ENCODE results near the gene PRAMEF1. TPM values are rescaled to one million over a fixed set of nuclear protein-coding genes. Genes with fewer than 3 reads are reported as not detected.
A peak's percentile ranks its signal among the peaks of the same experiment; 100 is the strongest.

Gene PRAMEF1
- total and polyA plus RNA-seq, 2 of the 13 experiments (the other 11 are each of a cell fraction or from before 2014, with no cell fraction given) = not detected

DNA sequence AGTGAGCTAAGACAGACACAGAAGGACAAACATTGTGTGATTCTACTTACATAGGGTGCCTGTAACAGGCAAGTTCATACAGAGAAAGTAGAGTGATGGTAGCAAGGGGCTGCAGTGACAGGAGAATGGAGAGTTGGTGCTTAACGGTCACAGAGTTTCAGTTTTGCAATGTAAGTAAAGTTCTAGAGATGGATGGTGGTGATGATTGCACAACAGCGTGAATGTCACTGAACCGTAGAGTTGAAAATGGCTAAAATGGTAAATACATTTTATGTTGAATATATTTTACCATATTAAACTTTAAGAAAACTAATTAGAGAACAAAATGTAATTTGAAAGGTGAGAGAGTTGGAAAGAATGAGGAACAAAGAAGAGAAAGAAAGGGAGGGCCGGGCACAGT, 36.5 kb upstream of the PRAMEF1 start:
- H3K27me3 ChIP-seq (ENCODE audit: control insufficient read depth in 1 of 2, insufficient read depth in 2 of 2, low read length in 2 of 2) = peaks cover 0 to 35% of the 10 kb centered on the region in 2 experiments; a peak in 2 of 5 replicates
- H3K4me3 ChIP-seq (replicated peaks in 1 of 3; ENCODE audit: insufficient read depth in 1 of 3, low read depth in 2 of 3, low read length in 3 of 3) = no peak overlapping the region
- no peak overlapping the region for H2AFZ ChIP-seq (ENCODE audit: low read length)
- H3K4me1 ChIP-seq (ENCODE audit: insufficient read depth, low read length) = no peaks in the 10 kb centered on the region
- ATAC-seq = no peak
- no TSS peak for BruUV-seq (replicated peaks)
- no peak for DNase-seq (ENCODE audit: low spot score)
- no peak for FAIRE-seq
- POLR2A ChIA-PET = no interaction called here
- peak; percentile 58; the same call in 1 of the 2 replicates for TF ChIP-seq CEBPB (IDR thresholded peaks at IDR 0.05; ENCODE audit: borderline replicate concordance, low read depth, low read length)
- TF ChIP-seq, protein P1, sequence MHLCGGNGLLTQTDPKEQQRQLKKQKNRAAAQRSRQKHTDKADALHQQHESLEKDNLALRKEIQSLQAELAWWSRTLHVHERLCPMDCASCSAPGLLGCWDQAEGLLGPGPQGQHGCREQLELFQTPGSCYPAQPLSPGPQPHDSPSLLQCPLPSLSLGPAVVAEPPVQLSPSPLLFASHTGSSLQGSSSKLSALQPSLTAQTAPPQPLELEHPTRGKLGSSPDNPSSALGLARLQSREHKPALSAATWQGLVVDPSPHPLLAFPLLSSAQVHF (CRISPR knock-in tag; IDR thresholded peaks at IDR 0.05) = no peak
- H4K20me1 ChIP-seq (ENCODE audit: insufficient read depth, low read length) = no peaks in the 10 kb centered on the region
- in situ Hi-C loops (cut with HindIII; ENCODE audit: extremely low pct_ligation_motif_present, low pct_unique_long_range_greater_than_20kb) (no loop called here), intact Hi-C loops (cut with micrococcal nuclease; ENCODE audit: unreplicated experiment) (no loop called here)
- H3K36me3 ChIP-seq (replicated peaks in 1 of 2; ENCODE audit: control insufficient read depth in 1 of 2, insufficient read depth in 2 of 2, low read length in 2 of 2) = no peaks in the 10 kb centered on the region
- no peaks in the 10 kb centered on the region for H3K79me2 ChIP-seq (ENCODE audit: insufficient read depth, low read length)
- no peaks in the 10 kb centered on the region for H3K9me3 ChIP-seq (ENCODE audit: low read length)
- WGBS (ENCODE audit: low lambda C conversion rate) = 6% methylated on average over 4 of the region's 4 CpGs
- CTCF ChIA-PET (ENCODE audit: low intra/inter-chr PET ratio, low total read pairs) = no interaction called here
- H3K4me2 ChIP-seq (ENCODE audit: low read depth, low read length) = no peak overlapping the region
- H3K27ac ChIP-seq (ENCODE audit: extremely low read length, insufficient read depth, low read length) = no peak overlapping the region
- no peak overlapping the region for H3K9ac ChIP-seq (ENCODE audit: insufficient read depth, low read depth, low read length)

DNA sequence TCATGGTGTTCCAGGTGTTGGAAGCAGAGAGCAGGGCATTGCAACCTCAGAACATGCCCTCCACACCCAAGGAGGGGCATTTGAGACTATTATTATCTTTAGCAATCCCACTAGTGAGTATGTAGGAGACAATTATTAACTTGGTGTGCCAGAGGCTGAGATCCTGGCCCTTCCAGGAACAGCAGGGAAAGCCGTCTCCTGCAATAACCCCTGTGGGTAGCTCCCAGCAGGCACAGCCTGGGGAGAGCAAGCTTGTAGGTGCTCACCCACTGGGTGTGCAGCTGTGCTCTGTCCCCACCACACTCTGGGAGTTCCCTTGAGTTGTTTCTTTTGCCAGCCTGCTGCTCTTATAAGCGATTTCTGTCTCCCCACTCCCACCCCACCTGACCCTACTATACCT, 34.9 kb upstream of the PRAMEF1 start:
- H3K79me2 ChIP-seq (ENCODE audit: insufficient read depth, low read length) = no peaks in the 10 kb centered on the region
- H3K9me3 ChIP-seq (ENCODE audit: low read length) = no peaks in the 10 kb centered on the region
- ChIA-PET CTCF (ENCODE audit: low intra/inter-chr PET ratio, low total read pairs) (no interaction called here), POLR2A (no interaction called here)
- intact Hi-C loops (cut with micrococcal nuclease; ENCODE audit: unreplicated experiment) = no loop called here
- H3K4me3 ChIP-seq (replicated peaks in 1 of 3; ENCODE audit: insufficient read depth in 1 of 3, low read depth in 2 of 3, low read length in 3 of 3) = no peak overlapping the region
- no peak overlapping the region for H3K9ac ChIP-seq (ENCODE audit: insufficient read depth, low read depth, low read length)
- in situ Hi-C loops (cut with HindIII; ENCODE audit: extremely low pct_ligation_motif_present, low pct_unique_long_range_greater_than_20kb) = no loop called here
- H3K27ac ChIP-seq (ENCODE audit: extremely low read length, insufficient read depth, low read length) = no peak overlapping the region
- WGBS (ENCODE audit: low lambda C conversion rate) = 0% methylated on average over 1 of the region's 2 CpGs
- H3K4me1 ChIP-seq (ENCODE audit: insufficient read depth, low read length) = no peaks in the 10 kb centered on the region
- no peak overlapping the region for H3K4me2 ChIP-seq (ENCODE audit: low read depth, low read length)
- H4K20me1 ChIP-seq (ENCODE audit: insufficient read depth, low read length) = no peaks in the 10 kb centered on the region
- ATAC-seq (no peak), FAIRE-seq (no peak), DNase-seq (ENCODE audit: low spot score) (no peak)
- H2AFZ ChIP-seq (ENCODE audit: low read length) = no peak overlapping the region
- H3K27me3 ChIP-seq (ENCODE audit: control insufficient read depth in 1 of 2, insufficient read depth in 2 of 2, low read length in 2 of 2) = peaks cover 0 to 35% of the 10 kb centered on the region in 2 experiments; a peak in 2 of 5 replicates
- BruUV-seq (replicated peaks) = no TSS peak
- no peaks in the 10 kb centered on the region for H3K36me3 ChIP-seq (replicated peaks in 1 of 2; ENCODE audit: control insufficient read depth in 1 of 2, insufficient read depth in 2 of 2, low read length in 2 of 2)
- no peak for TF ChIP-seq FOXP1 (IDR thresholded peaks at IDR 0.05)
- TF ChIP-seq FOXP1 (CRISPR knock-in tag; IDR thresholded peaks at IDR 0.05) = no peak
- no peak for TF ChIP-seq TBP (CRISPR knock-in tag; IDR thresholded peaks at IDR 0.05)
- no peak for TF ChIP-seq ZNF598 (CRISPR knock-in tag; IDR thresholded peaks at IDR 0.05; ENCODE audit: borderline replicate concordance)
- TF ChIP-seq, protein P2, sequence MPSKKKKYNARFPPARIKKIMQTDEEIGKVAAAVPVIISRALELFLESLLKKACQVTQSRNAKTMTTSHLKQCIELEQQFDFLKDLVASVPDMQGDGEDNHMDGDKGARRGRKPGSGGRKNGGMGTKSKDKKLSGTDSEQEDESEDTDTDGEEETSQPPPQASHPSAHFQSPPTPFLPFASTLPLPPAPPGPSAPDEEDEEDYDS (CRISPR knock-in tag; IDR thresholded peaks at IDR 0.05) = no peak
- TF ChIP-seq, protein P3, sequence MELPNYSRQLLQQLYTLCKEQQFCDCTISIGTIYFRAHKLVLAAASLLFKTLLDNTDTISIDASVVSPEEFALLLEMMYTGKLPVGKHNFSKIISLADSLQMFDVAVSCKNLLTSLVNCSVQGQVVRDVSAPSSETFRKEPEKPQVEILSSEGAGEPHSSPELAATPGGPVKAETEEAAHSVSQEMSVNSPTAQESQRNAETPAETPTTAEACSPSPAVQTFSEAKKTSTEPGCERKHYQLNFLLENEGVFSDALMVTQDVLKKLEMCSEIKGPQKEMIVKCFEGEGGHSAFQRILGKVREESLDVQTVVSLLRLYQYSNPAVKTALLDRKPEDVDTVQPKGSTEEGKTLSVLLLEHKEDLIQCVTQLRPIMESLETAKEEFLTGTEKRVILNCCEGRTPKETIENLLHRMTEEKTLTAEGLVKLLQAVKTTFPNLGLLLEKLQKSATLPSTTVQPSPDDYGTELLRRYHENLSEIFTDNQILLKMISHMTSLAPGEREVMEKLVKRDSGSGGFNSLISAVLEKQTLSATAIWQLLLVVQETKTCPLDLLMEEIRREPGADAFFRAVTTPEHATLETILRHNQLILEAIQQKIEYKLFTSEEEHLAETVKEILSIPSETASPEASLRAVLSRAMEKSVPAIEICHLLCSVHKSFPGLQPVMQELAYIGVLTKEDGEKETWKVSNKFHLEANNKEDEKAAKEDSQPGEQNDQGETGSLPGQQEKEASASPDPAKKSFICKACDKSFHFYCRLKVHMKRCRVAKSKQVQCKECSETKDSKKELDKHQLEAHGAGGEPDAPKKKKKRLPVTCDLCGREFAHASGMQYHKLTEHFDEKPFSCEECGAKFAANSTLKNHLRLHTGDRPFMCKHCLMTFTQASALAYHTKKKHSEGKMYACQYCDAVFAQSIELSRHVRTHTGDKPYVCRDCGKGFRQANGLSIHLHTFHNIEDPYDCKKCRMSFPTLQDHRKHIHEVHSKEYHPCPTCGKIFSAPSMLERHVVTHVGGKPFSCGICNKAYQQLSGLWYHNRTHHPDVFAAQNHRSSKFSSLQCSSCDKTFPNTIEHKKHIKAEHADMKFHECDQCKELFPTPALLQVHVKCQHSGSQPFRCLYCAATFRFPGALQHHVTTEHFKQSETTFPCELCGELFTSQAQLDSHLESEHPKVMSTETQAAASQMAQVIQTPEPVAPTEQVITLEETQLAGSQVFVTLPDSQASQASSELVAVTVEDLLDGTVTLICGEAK (IDR thresholded peaks at IDR 0.05) = no peak
- TF ChIP-seq, protein P3 (CRISPR knock-in tag; IDR thresholded peaks at IDR 0.05) = no peak
- no peak for TF ChIP-seq TP53 (CRISPR knock-in tag; conservative IDR thresholded peaks at IDR 0.05)

Measured in HepG2 (cell line).